ENCODE results near the gene CBX4.

Gene CBX4

DNA sequence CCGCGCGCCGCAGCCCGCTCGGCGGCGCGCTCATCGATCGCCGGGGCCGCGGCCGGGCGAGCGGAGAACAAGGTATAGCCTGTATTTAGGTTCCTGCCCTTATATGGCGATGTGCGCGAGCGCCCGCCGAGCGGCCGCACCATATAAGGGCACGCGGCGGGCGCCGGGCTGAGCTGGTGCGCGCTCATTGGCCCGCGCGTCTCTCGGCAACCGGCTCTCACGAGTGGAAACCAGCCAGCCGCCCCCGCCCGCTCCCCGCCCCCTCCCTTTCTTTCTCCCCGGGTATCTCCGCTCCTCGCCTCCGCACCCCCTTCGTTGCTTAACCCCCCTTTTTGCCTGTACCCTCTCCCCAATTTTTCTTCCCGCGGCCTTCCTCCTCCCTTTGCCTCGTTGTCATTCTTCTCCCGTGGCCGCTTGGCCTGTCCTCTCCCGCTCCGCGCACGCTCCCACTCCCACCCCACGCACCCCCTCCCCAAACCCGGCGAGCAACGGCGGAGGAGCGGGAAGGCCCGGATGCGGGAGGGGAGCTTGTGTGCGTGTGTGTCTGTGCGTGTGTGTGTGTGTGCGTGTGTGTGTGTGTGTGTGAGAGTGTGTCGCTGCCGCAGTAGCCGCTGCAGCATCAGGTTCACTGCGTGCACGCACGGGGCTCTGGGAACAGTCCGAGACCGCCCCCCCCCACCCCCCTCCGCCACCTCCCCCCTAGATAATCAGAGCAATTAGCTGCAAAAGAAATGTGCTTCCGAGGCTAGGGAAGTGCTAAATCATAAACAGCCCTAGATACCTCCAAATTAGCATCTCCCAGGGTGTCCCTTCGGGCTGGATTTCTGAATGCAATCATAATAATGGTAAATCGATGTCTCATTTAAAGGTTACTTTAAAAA, 28.9 kb downstream of the CBX4 start:
- peak; percentile 63 for DNase-seq

DNA sequence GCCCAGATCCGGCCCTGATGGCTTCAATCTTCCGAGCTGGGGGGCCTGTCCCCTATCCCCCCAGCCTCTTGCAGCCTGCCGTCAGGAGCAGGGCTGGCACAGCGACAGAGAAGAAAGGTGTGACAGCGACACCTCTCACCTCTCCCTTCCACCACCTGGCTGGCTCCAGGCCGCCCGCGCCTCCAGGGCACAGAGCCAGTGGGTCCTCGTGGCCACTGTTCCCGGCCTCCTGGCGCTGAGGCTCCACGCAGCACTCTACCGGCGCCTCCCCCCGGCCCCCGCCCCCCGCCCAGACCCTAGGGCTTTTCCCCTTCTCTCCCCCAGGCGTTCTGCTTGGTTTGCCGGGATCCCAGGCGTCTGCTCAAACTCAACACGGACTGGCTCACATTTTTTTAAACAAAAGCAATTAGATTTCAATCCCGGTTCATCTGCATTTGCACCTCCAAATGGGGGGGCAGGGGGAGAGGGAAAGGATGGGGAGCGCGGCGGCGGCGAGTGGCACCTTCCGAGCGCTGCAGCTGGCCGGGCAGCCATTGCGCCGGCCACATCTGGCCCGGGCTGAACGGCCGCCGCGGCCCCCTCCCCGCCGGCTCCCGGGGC, 29.6 kb downstream of the CBX4 start:
- DNase-seq: peak; percentile 58

DNA sequence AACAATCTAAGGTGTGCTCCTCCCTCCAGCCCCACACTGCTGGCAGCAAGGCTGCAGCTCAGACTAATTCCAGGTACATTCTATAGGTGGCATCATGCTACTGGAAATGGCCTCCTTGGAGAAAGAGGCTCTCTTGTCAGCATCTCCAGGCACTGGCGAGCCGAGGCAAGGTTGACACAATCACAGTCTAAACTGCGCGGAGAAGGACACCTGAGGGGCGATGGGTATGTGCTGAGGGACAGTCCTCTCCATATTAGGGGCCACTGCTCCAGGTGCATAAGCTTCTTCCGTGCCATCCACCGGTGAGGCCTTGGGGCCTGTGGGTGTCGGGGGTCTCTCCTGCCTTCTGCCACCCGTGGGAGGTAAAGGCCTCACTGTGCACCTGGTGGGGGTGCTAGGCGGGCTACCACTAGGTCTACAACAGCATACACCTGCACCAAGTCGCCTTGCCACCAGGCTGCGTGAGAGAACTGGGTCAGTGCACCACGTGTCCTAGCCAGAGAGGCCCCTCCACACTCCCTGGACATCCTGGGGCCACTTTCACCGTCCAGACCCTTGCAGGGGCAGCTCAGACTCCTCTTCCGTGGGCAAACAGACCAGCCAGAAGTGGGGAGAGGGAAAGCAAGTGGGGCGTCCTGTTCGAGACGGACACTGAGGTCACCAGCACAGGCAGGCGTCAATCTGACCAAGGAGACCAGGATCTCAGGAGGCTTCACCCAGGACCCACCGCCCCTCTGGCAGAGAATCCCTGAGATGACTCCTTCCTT, 30.3 kb downstream of the CBX4 start:
- peak; percentile 48 for DNase-seq

DNA sequence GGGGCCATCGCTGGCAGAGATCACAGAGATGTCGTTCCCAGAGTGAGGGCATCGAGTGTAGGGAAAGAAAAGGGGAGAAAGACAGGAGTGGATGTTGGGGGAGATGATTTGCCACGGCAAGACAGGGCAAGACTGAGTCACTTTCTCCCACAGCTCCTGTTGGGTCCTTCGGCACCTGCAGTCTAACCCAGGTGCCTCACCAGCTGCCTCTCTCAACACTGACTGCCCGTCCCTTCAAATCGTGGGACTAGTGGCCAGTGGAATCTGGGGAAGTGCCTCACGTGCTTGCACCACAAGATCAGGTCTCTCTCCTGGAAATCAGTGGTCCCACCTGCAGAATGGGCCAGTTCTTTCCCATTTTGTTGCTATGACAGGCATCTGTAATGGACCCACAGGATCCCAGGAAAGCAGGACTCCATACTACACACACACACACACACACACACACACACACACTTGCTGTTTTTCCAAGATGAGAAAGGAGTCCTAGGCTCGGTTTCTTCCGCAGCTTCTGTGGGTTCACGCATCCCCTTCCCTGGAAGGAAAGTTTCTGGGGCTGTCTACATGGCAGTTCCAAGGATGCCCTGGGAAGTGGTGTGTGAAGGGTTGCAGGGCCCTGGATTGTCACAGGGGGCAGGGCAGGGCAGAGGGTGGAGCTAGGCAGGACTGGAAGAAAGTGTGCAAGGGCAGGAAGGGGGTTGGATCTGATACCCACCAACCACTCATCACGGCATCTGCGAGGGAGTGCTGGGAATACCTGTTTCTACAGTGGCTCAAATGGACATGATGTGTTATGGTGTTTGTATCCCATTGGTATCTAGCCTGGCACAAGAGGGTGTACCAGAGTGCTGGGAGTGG, 32.1 kb downstream of the CBX4 start:
- DNase-seq: no peak

DNA sequence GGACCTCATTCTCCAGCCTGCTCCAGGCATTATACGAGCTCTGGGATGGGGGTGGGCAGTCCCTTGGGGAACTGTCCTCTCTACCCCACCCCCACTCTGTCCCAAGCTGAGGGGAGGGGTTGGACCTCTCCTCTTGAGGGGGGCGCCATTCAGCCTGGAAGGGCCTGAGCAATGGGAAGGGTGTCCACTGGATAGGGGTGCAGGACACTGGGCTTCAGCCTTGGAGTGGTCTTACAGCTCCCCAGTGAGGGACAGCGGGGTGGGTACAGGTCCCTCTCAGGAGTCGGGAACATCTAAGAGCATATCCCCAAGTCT, 32.8 kb downstream of the CBX4 start:
- DNase-seq: no peak

DNA sequence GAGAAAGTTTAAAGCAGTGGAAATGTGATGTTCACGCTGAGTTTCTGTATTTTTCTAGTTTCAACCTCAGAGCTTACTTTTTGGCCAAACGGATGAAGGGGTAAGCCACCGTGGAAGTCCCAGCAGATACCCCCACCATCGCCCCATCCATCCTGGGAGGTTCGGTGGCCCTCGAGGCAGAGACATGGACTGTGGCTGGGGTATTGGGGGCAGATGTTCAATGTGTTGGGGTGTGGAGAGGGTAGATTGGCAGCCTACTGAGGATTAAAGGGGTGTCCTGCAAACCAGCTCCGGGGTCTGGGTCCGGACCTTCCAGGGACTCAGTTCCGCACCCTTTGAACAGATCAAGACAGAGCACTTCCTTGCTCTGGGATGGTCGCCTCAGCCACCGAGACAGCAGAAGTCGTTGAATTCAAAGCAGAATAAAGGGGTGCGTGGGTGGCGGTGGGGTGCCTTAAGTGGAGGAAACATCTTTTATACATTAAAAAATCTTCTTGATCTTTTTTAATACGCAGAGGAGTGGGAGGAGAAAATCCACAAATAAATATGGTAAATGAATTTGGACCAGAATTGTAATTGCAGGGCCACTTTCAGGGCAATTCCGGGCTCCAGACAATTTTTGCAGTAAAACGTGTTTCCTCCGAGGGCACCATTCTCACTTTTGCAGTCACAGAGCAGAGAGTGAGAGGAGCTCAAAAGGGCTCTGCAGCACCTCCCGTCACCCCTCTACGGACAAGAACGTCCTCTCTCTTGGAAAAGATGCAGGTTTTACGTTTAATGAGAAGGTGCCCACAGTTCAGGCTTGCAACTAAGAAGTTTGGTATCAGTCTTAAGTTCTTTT, 34.2 kb downstream of the CBX4 start:
- DNase-seq: no peak

DNA sequence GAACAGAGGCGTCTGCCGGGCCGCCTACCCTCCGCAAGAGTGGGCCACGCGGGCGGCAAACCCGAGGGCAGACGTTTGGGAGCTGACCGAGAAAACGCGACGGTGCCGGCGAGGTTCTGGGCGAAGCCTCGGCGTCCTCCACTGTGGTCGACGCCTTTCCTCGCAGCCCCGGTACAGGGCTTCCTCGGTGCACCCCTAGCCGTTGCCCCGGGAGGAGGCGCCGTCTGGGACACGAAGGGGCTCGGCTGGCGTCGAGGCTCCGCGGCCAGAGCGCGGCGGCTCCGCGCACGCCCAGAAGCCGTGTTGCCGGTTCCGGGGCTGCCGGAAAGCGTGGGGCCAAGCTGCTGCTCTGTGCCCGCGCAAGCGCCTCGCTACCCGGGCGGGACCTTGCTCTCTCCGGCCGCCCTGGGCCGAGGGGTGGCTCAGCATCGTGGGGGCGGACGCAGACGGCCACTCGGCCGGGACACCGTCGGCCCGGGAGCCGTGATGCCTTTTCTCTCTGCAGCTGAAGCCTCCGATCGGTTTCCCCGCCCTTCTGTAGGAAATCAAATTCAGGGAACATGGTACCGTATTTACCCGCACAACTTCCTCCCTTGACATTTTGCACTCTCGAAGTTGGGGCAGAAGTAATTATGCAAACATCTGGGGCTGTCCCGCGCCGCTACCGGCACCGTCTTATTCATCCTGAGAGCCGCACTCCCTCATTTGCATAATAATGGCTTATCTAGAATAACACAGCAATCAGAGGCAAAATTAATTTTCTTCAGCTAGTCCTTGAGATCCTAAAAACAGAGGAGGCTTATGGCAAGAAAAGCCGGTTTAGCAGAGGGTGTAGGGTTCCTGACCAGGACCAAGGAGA, 35.0 kb downstream of the CBX4 start:
- no peak for DNase-seq

DNA sequence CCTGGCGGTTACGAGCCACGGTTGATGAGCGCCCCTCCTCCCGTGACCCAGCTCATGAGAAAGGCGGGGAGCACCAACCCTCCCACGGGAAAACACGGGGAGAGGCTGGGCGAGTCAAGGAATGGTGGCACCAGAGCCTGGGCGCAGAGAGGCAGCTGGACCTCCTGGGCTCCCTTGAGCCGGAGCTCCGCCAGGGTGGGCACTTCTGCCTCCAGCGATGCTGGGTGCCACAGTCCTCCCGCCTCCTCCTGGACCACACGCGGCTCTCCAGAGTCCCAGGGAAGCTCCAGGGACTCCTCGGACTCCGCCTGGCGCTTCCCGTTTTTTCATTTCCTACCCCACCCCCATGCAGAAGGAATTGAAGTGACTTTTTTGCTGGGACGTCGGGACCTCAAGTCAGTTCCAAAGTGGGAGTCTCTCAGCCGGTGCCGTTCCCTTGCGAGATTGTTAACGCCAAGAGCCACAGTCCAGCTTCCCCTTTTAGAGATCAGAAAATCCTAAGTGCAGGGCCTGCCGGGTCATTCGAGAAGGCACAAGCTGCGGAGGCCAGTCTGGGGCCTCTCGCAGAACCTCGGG, 35.7 kb downstream of the CBX4 start:
- no peak for DNase-seq

DNA sequence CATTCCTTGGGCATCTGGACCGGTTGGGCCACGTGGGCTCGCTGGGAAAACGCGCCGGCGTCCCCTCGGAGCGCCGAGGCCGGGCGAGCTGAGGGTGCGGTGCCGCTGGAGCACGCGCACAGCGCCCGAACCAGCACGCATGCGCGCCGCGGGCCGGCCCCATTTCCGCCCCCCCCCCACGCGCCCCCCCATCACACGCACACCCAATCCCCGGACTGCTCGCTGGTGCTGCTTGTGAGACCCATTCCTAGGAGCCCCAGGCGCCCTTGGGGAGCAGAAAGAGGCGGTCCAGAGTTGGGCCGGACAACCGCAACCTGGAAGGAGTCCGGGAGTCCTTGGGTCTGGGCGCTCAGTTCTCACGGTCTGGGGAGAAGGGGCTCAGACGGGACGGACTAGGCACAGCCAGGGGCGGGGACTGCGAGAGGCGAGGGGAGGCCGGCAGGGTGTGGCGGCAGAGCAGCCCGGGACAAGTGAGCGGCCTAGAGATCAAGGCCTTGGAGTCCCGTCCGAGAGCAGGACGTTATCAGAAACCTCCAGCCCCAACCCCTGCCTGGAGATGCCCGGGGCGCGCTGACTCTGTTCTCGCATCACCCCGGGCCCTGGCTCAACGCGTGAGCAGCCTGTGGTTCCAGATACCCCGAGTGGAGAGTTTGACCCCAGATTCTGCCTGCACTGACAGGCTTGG, 36.4 kb downstream of the CBX4 start:
- DNase-seq: no peak

DNA sequence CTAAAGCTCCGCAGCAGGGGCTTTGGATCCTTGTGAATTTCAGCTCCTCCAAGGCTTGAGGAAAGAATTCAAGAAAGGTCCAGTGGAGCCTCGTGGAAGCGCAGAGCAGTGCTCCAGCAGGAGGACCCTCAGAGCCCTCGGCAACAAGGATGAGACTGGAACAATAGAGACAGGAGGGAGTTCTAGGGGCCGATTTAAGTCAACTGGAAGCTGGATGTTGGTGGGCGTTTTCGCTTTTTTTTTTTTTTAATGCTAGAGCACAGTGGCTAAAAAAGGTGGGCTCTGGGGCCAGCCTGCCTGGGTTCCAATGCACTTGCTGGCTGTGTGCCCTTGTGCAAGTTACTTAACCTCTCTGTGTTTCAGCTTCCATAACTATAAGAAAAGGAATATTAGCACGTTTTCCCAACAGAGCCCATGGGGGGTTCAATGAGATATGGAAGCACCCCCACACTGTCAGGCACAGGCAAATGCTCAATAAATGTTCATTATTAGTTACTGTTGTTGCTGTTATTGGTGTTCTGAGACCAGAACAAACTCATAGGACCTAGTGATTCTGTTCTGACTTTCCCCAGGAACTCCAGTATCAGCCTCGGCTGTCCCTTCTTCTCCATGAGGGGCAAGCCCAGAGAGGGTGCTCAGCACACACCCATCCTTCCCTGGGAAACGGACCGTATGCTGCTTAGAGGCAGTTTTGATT, 37.1 kb downstream of the CBX4 start:
- no peak for DNase-seq

DNA sequence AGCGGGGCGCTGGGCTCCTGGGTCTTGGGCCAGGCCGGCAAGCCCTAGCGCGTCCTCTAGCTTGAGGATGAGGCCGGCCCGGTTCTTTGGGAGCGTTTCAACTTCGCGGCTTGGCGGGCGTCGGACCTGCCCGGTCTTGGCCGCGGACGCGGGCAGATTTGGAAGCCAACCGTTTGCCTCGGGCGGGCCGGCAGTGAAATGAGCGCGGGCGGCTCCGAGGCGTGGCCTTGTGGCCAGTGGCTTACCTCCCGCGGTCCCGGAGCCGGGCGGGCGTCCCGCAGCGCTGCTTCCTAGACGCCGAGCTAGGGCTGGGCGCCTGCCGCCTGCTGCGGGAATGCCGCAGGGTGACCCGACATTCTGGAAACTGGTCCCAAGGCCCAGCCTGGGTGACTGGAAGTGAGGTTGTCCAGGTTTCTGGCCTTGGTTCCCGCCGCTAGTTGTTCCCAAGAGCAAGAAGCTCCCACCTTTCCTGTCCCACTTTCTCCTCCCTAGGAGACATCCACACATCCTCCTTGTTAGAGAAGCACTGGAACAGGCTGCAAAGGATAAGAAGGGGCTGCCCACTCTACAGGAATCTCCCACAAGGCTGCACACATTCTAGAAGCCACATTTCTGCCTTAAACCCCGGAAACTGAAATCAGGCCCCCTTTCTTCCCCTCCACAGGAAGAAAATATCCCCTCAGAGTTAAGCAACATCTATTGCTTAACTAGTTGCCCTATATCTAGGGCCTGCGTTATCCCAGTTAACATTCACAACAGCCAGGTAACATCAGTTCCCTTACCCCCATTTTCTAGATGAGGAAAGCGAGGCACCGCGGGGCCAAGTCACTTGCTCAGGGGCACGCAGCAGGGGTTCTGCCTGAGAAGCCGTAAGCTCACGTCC, 37.8 kb downstream of the CBX4 start:
- no peak for DNase-seq

DNA sequence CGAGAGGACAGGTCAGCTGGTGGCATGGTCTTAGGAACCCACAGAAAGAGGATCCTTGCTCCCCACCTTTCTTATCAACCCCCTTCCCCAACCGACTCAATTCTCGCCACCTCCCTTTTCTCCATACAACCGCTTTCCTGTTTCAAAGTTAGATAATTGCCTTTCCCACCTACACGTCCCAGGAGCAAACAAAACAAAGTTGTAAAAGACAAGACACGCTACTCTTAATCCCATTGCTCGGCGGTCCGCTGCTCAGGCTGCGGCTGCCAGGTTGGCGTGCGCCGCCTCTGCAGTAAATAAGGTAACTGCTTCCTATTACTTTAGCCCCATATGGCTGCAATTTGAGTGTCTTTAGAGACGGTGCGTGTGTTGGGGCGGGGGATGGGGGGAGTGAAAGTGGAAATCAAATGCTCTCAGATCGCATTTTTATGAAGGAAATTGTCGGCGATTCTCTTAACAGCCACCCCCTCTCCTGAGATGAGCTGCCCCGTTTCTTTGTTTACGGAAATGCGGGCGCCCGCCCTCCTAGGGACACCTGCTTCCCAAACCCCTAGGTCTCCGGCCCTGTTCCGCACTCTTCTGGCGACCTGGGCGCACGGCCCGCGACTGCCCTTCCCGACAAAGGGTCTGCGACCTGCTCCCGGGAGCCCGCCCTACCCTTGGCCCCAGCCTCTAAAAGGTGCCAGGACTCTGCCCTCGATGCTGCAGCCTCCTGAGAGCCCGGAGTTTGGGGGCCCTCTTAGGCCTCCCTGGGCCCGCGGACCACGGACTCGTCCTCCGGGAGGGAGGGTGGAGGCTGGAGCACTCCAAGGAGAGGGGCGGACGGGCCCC, 38.7 kb downstream of the CBX4 start:
- DNase-seq: no peak

DNA sequence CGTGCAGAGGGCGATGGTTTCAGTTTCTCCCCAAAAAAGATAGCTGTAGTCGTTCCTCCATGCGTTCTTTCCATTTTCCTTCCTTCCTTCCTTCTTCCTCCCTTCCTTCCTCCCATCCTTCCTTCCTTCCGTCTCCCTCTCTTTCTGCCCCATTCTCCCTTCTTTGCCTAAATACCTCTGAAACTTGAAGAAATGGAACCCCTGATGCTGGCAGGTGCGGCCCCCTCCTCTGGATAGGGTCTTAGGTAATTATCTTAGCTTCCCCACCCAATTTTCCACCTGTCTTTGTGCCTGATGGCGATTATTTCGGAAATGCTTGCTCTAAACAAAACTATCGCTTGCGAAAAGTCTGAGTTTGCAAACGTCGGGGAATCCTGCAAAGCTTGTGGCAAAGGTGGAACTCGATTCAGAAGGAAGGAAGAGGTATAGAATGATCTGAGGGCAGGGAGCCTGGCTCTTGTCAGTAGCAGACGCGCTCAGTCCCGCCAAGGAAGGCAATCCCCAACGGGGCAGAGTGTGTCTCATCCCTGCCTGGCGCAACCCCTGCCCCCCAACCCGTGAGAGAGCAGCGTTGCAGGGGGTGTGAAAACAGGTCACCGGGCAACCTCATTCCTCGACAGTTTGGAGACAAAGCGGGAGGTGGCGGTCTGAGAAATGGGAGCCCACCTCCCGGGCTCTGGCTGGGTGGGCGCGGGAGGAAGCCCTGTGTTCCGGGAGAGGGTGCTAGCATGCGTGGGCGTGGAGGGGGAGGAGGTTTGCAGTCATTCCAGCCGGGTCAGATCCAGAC, 39.5 kb downstream of the CBX4 start:
- DNase-seq: no peak

DNA sequence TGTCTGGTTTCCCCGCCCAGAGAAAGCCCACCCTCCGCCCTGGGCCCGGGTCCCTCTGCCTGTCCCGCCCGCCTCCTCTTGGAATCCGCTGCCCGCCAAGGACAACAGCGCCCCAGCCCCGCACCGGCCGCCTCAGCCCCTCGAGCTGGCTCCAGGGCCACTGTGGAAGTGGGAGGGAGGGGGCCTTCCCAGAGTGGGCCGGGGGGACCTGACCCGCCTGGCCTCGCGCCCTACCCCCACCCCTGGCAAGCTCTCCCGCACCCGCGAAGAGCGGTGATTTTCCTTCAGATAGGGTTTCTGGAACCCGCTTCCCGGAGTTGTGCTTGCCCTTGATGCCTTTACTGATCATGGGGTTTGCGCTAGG, 40.1 kb downstream of the CBX4 start:
- DNase-seq: no peak

DNA sequence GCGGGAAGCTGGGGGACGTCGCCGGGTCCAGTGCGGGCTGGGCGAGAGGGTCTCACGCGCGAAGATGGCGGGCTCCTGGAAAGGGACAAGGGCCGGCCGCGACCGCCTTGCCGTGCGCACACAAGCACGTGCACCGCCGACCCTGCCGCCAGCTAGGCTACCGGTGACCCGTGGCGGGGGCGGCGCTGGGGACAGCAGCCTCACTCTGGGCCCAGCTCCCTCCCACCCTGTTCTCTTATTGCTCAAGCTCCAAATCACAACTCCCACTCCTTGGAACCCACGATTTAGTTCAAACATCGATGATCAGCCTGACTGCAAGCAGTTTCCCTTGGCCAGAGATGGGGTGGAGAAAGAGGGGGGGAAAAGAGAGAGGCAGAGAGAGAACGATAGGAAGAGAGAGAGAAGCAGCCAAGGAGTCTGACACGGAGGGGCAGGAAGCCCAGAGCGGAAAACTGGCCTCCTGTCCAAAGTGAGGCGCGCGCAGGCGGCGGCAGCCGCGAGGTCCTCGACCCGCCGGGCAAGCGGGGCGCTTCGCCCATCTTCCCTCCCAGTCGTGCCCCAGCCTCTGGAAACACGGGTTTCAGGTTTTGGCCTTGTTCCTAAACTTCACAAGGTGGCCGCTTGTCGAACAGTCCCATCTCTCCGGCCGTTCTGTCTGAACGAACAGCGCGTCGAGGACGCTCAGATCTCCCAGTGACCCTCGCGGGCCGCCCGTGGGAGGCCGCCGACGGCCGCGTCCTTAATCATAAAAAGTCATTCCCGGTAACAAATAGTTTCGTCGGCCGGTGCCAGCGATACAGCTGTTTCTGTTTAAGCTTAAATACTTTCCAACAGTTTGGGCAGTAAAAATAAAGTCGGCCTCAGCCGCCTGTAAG, 40.7 kb downstream of the CBX4 start:
- no peak for DNase-seq
